Neural cell (in vitro differentiated cells): Measurements from ENCODE around the gene CPEB1.

Experiments used
- TF ChIP-seq, protein P1 (sequence below): fragments of 450-650 bp; IDR thresholded peaks from 2 replicates; pipeline ENCODE4 v1.5.1; 2014; ENCODE audit warnings: antibody characterized with exemption, mild to moderate bottlenecking, moderate library complexity; ENCODE audit not compliant: poor library complexity, severe bottlenecking
- TF ChIP-seq, protein P2 (sequence below): IDR thresholded peaks from 2 replicates; pipeline ENCODE4 v1.6.1; 2012; ENCODE audit warnings: borderline replicate concordance

DNA sequence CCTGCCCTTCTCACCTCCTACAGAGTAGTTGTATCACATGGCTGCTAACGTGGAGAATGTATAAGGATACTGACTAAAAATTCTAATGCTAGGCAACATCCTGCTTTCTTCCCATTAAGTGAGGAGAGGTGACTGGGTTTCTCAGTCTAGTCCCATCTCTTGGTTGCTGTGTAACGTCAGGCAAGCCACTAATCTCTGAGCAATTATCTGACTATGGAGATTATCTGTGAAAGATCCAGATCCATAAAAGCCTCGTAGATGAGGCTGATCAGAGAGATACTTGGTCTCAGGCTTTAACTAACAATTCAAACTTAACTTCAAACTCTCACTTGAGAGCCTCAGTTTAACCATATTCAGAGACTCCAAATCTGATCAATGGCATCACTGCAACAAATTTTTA, 102.2 kb downstream of the CPEB1 start:
- TF ChIP-seq, protein P1, sequence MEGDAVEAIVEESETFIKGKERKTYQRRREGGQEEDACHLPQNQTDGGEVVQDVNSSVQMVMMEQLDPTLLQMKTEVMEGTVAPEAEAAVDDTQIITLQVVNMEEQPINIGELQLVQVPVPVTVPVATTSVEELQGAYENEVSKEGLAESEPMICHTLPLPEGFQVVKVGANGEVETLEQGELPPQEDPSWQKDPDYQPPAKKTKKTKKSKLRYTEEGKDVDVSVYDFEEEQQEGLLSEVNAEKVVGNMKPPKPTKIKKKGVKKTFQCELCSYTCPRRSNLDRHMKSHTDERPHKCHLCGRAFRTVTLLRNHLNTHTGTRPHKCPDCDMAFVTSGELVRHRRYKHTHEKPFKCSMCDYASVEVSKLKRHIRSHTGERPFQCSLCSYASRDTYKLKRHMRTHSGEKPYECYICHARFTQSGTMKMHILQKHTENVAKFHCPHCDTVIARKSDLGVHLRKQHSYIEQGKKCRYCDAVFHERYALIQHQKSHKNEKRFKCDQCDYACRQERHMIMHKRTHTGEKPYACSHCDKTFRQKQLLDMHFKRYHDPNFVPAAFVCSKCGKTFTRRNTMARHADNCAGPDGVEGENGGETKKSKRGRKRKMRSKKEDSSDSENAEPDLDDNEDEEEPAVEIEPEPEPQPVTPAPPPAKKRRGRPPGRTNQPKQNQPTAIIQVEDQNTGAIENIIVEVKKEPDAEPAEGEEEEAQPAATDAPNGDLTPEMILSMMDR, result no peak
- TF ChIP-seq, protein P2, sequence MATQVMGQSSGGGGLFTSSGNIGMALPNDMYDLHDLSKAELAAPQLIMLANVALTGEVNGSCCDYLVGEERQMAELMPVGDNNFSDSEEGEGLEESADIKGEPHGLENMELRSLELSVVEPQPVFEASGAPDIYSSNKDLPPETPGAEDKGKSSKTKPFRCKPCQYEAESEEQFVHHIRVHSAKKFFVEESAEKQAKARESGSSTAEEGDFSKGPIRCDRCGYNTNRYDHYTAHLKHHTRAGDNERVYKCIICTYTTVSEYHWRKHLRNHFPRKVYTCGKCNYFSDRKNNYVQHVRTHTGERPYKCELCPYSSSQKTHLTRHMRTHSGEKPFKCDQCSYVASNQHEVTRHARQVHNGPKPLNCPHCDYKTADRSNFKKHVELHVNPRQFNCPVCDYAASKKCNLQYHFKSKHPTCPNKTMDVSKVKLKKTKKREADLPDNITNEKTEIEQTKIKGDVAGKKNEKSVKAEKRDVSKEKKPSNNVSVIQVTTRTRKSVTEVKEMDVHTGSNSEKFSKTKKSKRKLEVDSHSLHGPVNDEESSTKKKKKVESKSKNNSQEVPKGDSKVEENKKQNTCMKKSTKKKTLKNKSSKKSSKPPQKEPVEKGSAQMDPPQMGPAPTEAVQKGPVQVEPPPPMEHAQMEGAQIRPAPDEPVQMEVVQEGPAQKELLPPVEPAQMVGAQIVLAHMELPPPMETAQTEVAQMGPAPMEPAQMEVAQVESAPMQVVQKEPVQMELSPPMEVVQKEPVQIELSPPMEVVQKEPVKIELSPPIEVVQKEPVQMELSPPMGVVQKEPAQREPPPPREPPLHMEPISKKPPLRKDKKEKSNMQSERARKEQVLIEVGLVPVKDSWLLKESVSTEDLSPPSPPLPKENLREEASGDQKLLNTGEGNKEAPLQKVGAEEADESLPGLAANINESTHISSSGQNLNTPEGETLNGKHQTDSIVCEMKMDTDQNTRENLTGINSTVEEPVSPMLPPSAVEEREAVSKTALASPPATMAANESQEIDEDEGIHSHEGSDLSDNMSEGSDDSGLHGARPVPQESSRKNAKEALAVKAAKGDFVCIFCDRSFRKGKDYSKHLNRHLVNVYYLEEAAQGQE, result no peak
